H1 (cell line): ENCODE data around the gene GJD3. TPM values are rescaled to one million over a fixed set of nuclear protein-coding genes. Genes with fewer than 3 reads are reported as not detected.
A peak's percentile ranks its signal among the peaks of the same experiment; 100 is the strongest.

ENCODE experiments used
- CTCF ChIA-PET: fragments of 300-600 bp; sonication (Branson Sonifier 250); formaldehyde crosslinking; loops from one replicate; lab custom pipeline; 2021; ENCODE audit not compliant: partially characterized antibody; lab: Charles Lee
- POLR2A ChIA-PET: fragments of 300-600 bp; sonication (Branson Sonifier 250); formaldehyde crosslinking; loops from one replicate; lab custom pipeline; 2021; ENCODE audit warnings: inconsistent platforms; ENCODE audit not compliant: partially characterized antibody; lab: Charles Lee
- DNase-seq, 2 experiments: peaks; one replicate each; pipeline versions ENCODE4 v3.0.0 to v3.0.0-alpha.2; 2010 to 2022; ENCODE audit warnings: low spot score in 2 of 2, low read depth in 1 of 2, mixed read lengths in 1 of 2
- FAIRE-seq: peaks from 2 replicates; lab custom pipeline; 2011; peaks lifted over from hg19 to GRCh38; lab: Jason Lieb, UNC
- H2AFZ ChIP-seq: 2 replicates; pipeline ENCODE4 v1.8.1; 2012; ENCODE audit warnings: low read length, inconsistent platforms
- H2AK5ac ChIP-seq: 2 replicates; pipeline ENCODE4 v1.6.1; 2013; ENCODE audit warnings: low read depth, low read length
- H2BK120ac ChIP-seq: replicated peaks from 2 replicates; pipeline ENCODE3; 2013; ENCODE audit warnings: low read depth, low read length, inconsistent platforms
- H2BK12ac ChIP-seq: 2 replicates; pipeline ENCODE4 v1.6.1; 2013; ENCODE audit warnings: low read depth, low read length
- H2BK15ac ChIP-seq: 2 replicates; pipeline ENCODE4 v1.6.1; 2013; ENCODE audit warnings: low read length
- H2BK20ac ChIP-seq: 2 replicates; pipeline ENCODE4 v1.6.1; 2013; ENCODE audit warnings: low read length
- H2BK5ac ChIP-seq: 2 replicates; pipeline ENCODE4 v1.6.1; 2013; ENCODE audit warnings: low read depth, low read length
- H3K14ac ChIP-seq: 2 replicates; pipeline ENCODE4 v1.6.1; 2013; ENCODE audit warnings: inconsistent platforms; ENCODE audit not compliant: insufficient read length
- H3K18ac ChIP-seq: 2 replicates; pipeline ENCODE4 v1.6.1; 2013; ENCODE audit warnings: low read length; ENCODE audit errors: extremely low read depth
- H3K23ac ChIP-seq: 2 replicates; pipeline ENCODE4 v1.6.1; 2013; ENCODE audit warnings: inconsistent platforms; ENCODE audit not compliant: insufficient read length
- H3K23me2 ChIP-seq: 2 replicates; pipeline ENCODE4 v1.6.1; 2013; ENCODE audit warnings: low read depth, low read length
- H3K27ac ChIP-seq: 2 replicates; pipeline ENCODE4 v1.6.1; 2011; ENCODE audit warnings: low read depth, low read length, inconsistent platforms
- H3K27me3 ChIP-seq, 4 experiments: replicated peaks in 1 of 4; 1 replicate in 1 of 4; 2 replicates in 3 of 4; pipeline versions ENCODE4 v1.6.1 to v1.8.1; 2011 to 2013; ENCODE audit warnings: low read length in 3 of 4, mild to moderate bottlenecking in 3 of 4, inconsistent platforms in 2 of 4, mixed read lengths in 2 of 4, moderate library complexity in 1 of 4; ENCODE audit not compliant: control insufficient read depth in 3 of 4, insufficient read depth in 3 of 4; ENCODE audit errors: extremely low read depth in 1 of 4
- H3K36me3 ChIP-seq, 4 experiments: 2 replicates each; pipeline versions ENCODE4 v1.6.1 to v1.8.1; 2011 to 2013; ENCODE audit warnings: mild to moderate bottlenecking in 4 of 4, low read length in 3 of 4, moderate library complexity in 2 of 4, control low read depth in 1 of 4, inconsistent platforms in 1 of 4; ENCODE audit not compliant: insufficient read depth in 4 of 4, control insufficient read depth in 2 of 4
- H3K4ac ChIP-seq: replicated peaks from 2 replicates; pipeline ENCODE3; 2013; ENCODE audit warnings: low read length, low read depth, mixed read lengths, inconsistent platforms; ENCODE audit not compliant: insufficient read length
- H3K4me1 ChIP-seq, 4 experiments: replicated peaks in 1 of 4; 1 replicate in 1 of 4; 2 replicates in 3 of 4; pipeline versions ENCODE4 v1.6.1 to v1.8.1; 2011 to 2013; ENCODE audit warnings: low read length in 3 of 4, inconsistent platforms in 2 of 4, mixed read lengths in 1 of 4; ENCODE audit not compliant: insufficient read depth in 4 of 4, control insufficient read depth in 3 of 4
- H3K4me2 ChIP-seq, 2 experiments: 2 replicates each; pipeline versions ENCODE4 v1.6.1 to v1.8.1; 2011 to 2013; ENCODE audit warnings: low read depth in 2 of 2, low read length in 2 of 2, control low read depth in 1 of 2, inconsistent platforms in 1 of 2, mild to moderate bottlenecking in 1 of 2; ENCODE audit not compliant: insufficient read depth in 1 of 2
- H3K4me3 ChIP-seq, 4 experiments: fragments of 200-600, 300-600 bp in 1 of 4; sonication (generic), shearing (Covaris generic), sonication (Bioruptor Twin) in 1 of 4; 2 replicates each; pipeline versions ENCODE4 v1.5.1 to v1.8.1; 2011 to 2016; ENCODE audit warnings: low read length in 4 of 4, low read depth in 3 of 4, control low read depth in 2 of 4, inconsistent platforms in 2 of 4, mild to moderate bottlenecking in 2 of 4, mixed read lengths in 1 of 4, moderate library complexity in 1 of 4; ENCODE audit not compliant: insufficient read depth in 2 of 4; ENCODE audit errors: extremely low read depth in 1 of 4
- H3K56ac ChIP-seq: replicated peaks from 2 replicates; pipeline ENCODE3; 2013; ENCODE audit warnings: low read depth, mild to moderate bottlenecking, mixed read lengths, low read length, inconsistent platforms; ENCODE audit not compliant: insufficient read length
- H3K79me1 ChIP-seq: 2 replicates; pipeline ENCODE4 v1.6.1; 2013; ENCODE audit warnings: low read depth, low read length, control low read depth
- H3K79me2 ChIP-seq, 2 experiments: 2 replicates each; pipeline versions ENCODE4 v1.6.1 to v1.8.1; 2012 to 2013; ENCODE audit warnings: low read length in 2 of 2, mild to moderate bottlenecking in 2 of 2, inconsistent platforms in 1 of 2; ENCODE audit not compliant: insufficient read depth in 2 of 2, control insufficient read depth in 1 of 2
- H3K9ac ChIP-seq, 4 experiments: replicated peaks in 1 of 4; 1 replicate in 1 of 4; 2 replicates in 3 of 4; pipeline versions ENCODE4 v1.6.1 to v1.8.1; 2011 to 2013; ENCODE audit warnings: low read depth in 3 of 4, low read length in 3 of 4, control low read depth in 2 of 4, mild to moderate bottlenecking in 2 of 4, moderate library complexity in 2 of 4, inconsistent platforms in 1 of 4; ENCODE audit errors: extremely low read depth in 1 of 4
- H3K9me3 ChIP-seq, 2 experiments: 2 replicates each; pipeline versions ENCODE4 v1.6.1 to v1.8.1; 2012 to 2013; ENCODE audit warnings: mild to moderate bottlenecking in 2 of 2, moderate library complexity in 2 of 2, control low read depth in 1 of 2, inconsistent platforms in 1 of 2, low read depth in 1 of 2, low read length in 1 of 2, mixed read lengths in 1 of 2; ENCODE audit not compliant: insufficient read depth in 2 of 2
- H4K20me1 ChIP-seq, 2 experiments: replicated peaks in 1 of 2; 2 replicates each; pipeline versions ENCODE3 to v1.8.1; 2011 to 2013; ENCODE audit warnings: inconsistent platforms in 2 of 2, low read length in 2 of 2, mild to moderate bottlenecking in 1 of 2; ENCODE audit not compliant: insufficient read depth in 2 of 2, control insufficient read depth in 1 of 2
- H4K5ac ChIP-seq: 2 replicates; pipeline ENCODE4 v1.6.1; 2013; ENCODE audit warnings: low read length, low read depth, mixed read lengths, inconsistent platforms; ENCODE audit not compliant: insufficient read length
- H4K8ac ChIP-seq: 2 replicates; pipeline ENCODE4 v1.8.0; 2013; ENCODE audit warnings: mild to moderate bottlenecking, moderate library complexity, low read length, inconsistent platforms; ENCODE audit not compliant: insufficient read depth; ENCODE audit errors: extremely low read depth
- H4K91ac ChIP-seq: replicated peaks from 2 replicates; pipeline ENCODE3; 2013; ENCODE audit warnings: low read length, mixed read lengths, inconsistent platforms; ENCODE audit not compliant: insufficient read length
- CHD1 ChIP-seq: IDR thresholded peaks from 2 replicates; pipeline ENCODE4 v1.6.1; 2012; ENCODE audit warnings: low read depth, low read length, improper control_type of control experiment
- E2F6 ChIP-seq: IDR thresholded peaks from 2 replicates; pipeline ENCODE4 v1.6.1; 2012; ENCODE audit warnings: inconsistent platforms
- FOSL1 ChIP-seq: IDR thresholded peaks from 2 replicates; pipeline ENCODE4 v1.6.1; 2011; ENCODE audit warnings: mild to moderate bottlenecking, low read depth, low read length, moderate library complexity; ENCODE audit not compliant: insufficient read depth
- HDAC2 ChIP-seq, 2 experiments: fragments of 300-600 bp in 1 of 2; sonication (generic) in 1 of 2; IDR thresholded peaks; 2 replicates each; pipeline ENCODE4 v1.6.1; 2011 to 2012; ENCODE audit warnings: low read depth in 2 of 2, low read length in 2 of 2, mild to moderate bottlenecking in 2 of 2, moderate library complexity in 2 of 2, borderline replicate concordance in 1 of 2, inconsistent platforms in 1 of 2
- HDAC6 ChIP-seq: IDR thresholded peaks from one replicate; pipeline ENCODE4 v1.7.1; 2012; ENCODE audit warnings: low read depth, mild to moderate bottlenecking, inconsistent platforms, low read length, moderate library complexity
- JUN ChIP-seq: IDR thresholded peaks from 2 replicates; pipeline ENCODE4 v1.6.1; 2011; ENCODE audit warnings: low read depth, mild to moderate bottlenecking, improper control_type of control experiment, low read length
- RBBP5 ChIP-seq: IDR thresholded peaks from 2 replicates; pipeline ENCODE4 v1.7.1; 2012; ENCODE audit warnings: low read depth, mild to moderate bottlenecking, inconsistent platforms, low read length, moderate library complexity, borderline replicate concordance
- RFX5 ChIP-seq: IDR thresholded peaks from 2 replicates; pipeline ENCODE4 v1.6.1; 2011; ENCODE audit warnings: low read depth, low read length, improper control_type of control experiment, borderline replicate concordance
- SP4 ChIP-seq: IDR thresholded peaks from 2 replicates; pipeline ENCODE4 v1.6.1; 2012; ENCODE audit warnings: low read length, inconsistent platforms
- TAF1 ChIP-seq: IDR thresholded peaks from 2 replicates; pipeline ENCODE4 v1.6.1; 2011; ENCODE audit warnings: mild to moderate bottlenecking, low read depth, low read length
- WGBS, 2 experiments: shearing (Covaris generic) in 1 of 2; methylation state at CpG; one replicate each; pipeline versions ENCODE4 v1.1.6 to v1.1.7; 2013 to 2015; ENCODE audit warnings: low lambda C conversion rate in 2 of 2, mixed read lengths in 2 of 2, inconsistent platforms in 1 of 2, low coverage in 1 of 2, missing lambda C conversion rate in 1 of 2; ENCODE audit not compliant: insufficient replicate concordance in 2 of 2, insufficient coverage in 1 of 2, insufficient read length in 1 of 2; ENCODE audit errors: extremely low coverage in 1 of 2, missing lambda C conversion rate in 1 of 2; 5-methylcytosine and 5-hydroxymethylcytosine counted together
- polyA plus RNA-seq, 7 experiments: library from polyadenylated mRNA; depleted of rRNA in 3 of 7; stranded (reverse) in 5 of 7; unstranded in 2 of 7; fragments of >200 nt in 5 of 7; fragments of 200-250 nt in 2 of 7; gene quantifications; 1 replicate in 5 of 7; 2 replicates in 1 of 7; 4 replicates in 1 of 7; pipeline versions ENCODE4 v1.2.1 to v1.2.3, GENCODE V29; 2011 to 2013; ENCODE audit warnings: missing spikeins in 2 of 7, mixed read lengths in 2 of 7
- total RNA-seq: library from RNA; stranded (reverse); fragmentation: NEBNext Ultra II Directional; extraction: Animal tissue kit (Norgen Biotek cat#: 25700); gene quantifications from 2 replicates; pipeline ENCODE4 v1.2.1, GENCODE V29; 2021

The GJD3 gene
- total and polyA plus RNA-seq, 2 of the 8 experiments (the other 6 are each of a cell fraction or from before 2014, with no cell fraction given) = 0.53 to 1.9 TPM

- Histone ChIP-seq H3K79me2 (peaks cover 0 to 2% of the 10 kb centered on the region in 2 experiments; a peak in 1 of 4 replicates), H3K4me3 (no peak overlapping the region), H3K23ac (no peak overlapping the region), H3K9ac (no peak overlapping the region), H3K4me2 (no peak overlapping the region), H2BK5ac (peak overlapping the region; percentile 60; the same call in 1 of the 2 replicates), H4K8ac (no peak overlapping the region), H3K14ac (no peak overlapping the region), H2AK5ac (no peak overlapping the region), H3K18ac (0 out of 2 replicates have a peak overlapping the region, but pooled peaks have one; percentile 12), H2BK20ac (no peak overlapping the region), H4K5ac (no peak overlapping the region), H3K79me1 (peaks cover 1% of the 10 kb centered on the region; the same call in 1 of the 2 replicates), H3K4ac (no peak overlapping the region), H3K9me3 (no peaks in the 10 kb centered on the region), H2BK15ac (no peak overlapping the region), H3K23me2 (peaks cover 17% of the 10 kb centered on the region), H3K27ac (no peak overlapping the region), H4K91ac (no peak overlapping the region), H3K4me1 (peaks cover 0 to 38% (median 27%) of the 10 kb centered on the region in 4 experiments; a peak in 6 of 7 replicates), H4K20me1 (peaks cover under 1 to 9% of the 10 kb centered on the region in 2 experiments), H2BK12ac (0 out of 2 replicates have a peak overlapping the region, but pooled peaks have one; percentile 27), H2BK120ac (no peak overlapping the region), H3K27me3 (peaks cover 0 to 21% (median 13%) of the 10 kb centered on the region in 4 experiments; a peak in 5 of 7 replicates), H3K36me3 (no peaks in the 10 kb centered on the region), H2AFZ (no peak overlapping the region), H3K56ac (no peak overlapping the region)
- 80% methylated on average over 4 of the region's 7 CpGs; no CpG with 5 or more reads in 1 of the 2 experiments for WGBS, 2 experiments
- FAIRE-seq (no peak), DNase-seq (no peak)
- POLR2A ChIA-PET = interaction anchor here (30.6 kb wide), 2 partner anchors 18 to 38 kb away, joined by 540 to 570 read pairs; partner anchors contain the start of genes CDC6, GJD3 and RARA
- CTCF ChIA-PET = interaction anchor here (1.0 to 39.2 kb wide), 2 partner anchors 8 to 39 kb away, joined by 3 to 1198 read pairs; partner anchors contain the start of gene GJD3
- TF ChIP-seq CHD1 (no peak), RFX5 (no peak), JUN (no peak), FOSL1 (no peak), RBBP5 (no peak), TAF1 (no peak), E2F6 (no peak), HDAC2 (IDR thresholded peaks at IDR 0.05; ENCODE audit: borderline replicate concordance in 1 of 2, low read depth in 2 of 2, low read length in 2 of 2) (no peak), HDAC6 (no peak), SP4 (no peak)
Measured at GRCh38 chr17:40313668-40314583, 50.6 kb downstream of the GJD3 start.
